Liver (tissue), 3 donors: ENCODE data around the gene RNASE12.

ENCODE experiments used
- CTCF ChIP-seq: fragments of 150-350 bp; IDR thresholded peaks from 2 replicates; pipeline ENCODE4 v1.5.1; 2017; ENCODE audit warnings: improper control_type of control experiment, low read depth, low read length; ENCODE audit not compliant: missing input control
- NR2F2 ChIP-seq: IDR thresholded peaks from 2 replicates; pipeline ENCODE4 v1.6.1; 2016; ENCODE audit warnings: antibody characterized with exemption
- TAF1 ChIP-seq: conservative IDR thresholded peaks from 2 replicates; pipeline ENCODE4 v1.6.1; 2016; ENCODE audit warnings: antibody characterized with exemption, mild to moderate bottlenecking
- donor health status: healthy.
- donor health status: healthy.

- TF ChIP-seq CTCF (no peak), NR2F2 (no peak), TAF1 (no peak)
Observed at GRCh38 chr14:20614038-20614840, 23.1 kb upstream of the RNASE12 start.
